ENCODE measurements around the gene PRKCE.

GRCh38 chr2:46169467-46169866 lies 518.0 kb downstream of the PRKCE start:
- no peak for TF ChIP-seq POLR2AphosphoS5 (IDR thresholded peaks at IDR 0.05; ENCODE audit: borderline replicate concordance, low read depth, low read length)
- no peak for TF ChIP-seq EZH2 (IDR thresholded peaks at IDR 0.05)
